HG03135 (cell line): ENCODE measurements around the gene MACROD1.

Experiments
- ATAC-seq: cut with Tn5 transposase; IDR thresholded peaks from one replicate; pipeline ENCODE4 v1.9.1; 2021; ENCODE audit warnings: mild to moderate bottlenecking, moderate library complexity; ENCODE audit not compliant: unreplicated experiment

Gene MACROD1

GRCh38 chr11:64039012-64039665 is 126.8 kb downstream of the MACROD1 start:
- ATAC-seq: no peak

- no peak for ATAC-seq
Observed at GRCh38 chr11:64038500-64038899, 127.4 kb downstream of the MACROD1 start.

GRCh38 chr11:64037027-64037634 is 128.8 kb downstream of the MACROD1 start:
- no peak for ATAC-seq

- no peak for ATAC-seq
Observed at GRCh38 chr11:64036087-64037026, 129.6 kb downstream of the MACROD1 start.

- no peak for ATAC-seq
Observed at GRCh38 chr11:64035576-64035975, 130.3 kb downstream of the MACROD1 start, which contains the start of gene FLRT1. TSS of gene FLRT1 (plus strand) at chr11:64035931. CDS start at chr11:64116268, 80,337 bp downstream.

- ATAC-seq: no peak
Observed at GRCh38 chr11:64035081-64035524, 130.8 kb downstream of the MACROD1 start.

GRCh38 chr11:64034411-64034811 is 131.5 kb downstream of the MACROD1 start:
- ATAC-seq: no peak

GRCh38 chr11:64032050-64032449 is 133.9 kb downstream of the MACROD1 start:
- ATAC-seq: no peak

- no peak for ATAC-seq
Observed at GRCh38 chr11:64031001-64031400, 134.9 kb downstream of the MACROD1 start.

- no peak for ATAC-seq
Observed at GRCh38 chr11:64029773-64030172, 136.1 kb downstream of the MACROD1 start.

- no peak for ATAC-seq
Observed at GRCh38 chr11:64028398-64029115, 137.4 kb downstream of the MACROD1 start.

GRCh38 chr11:64027651-64028397 is 138.1 kb downstream of the MACROD1 start:
- ATAC-seq: no peak

GRCh38 chr11:64026575-64027205 is 139.2 kb downstream of the MACROD1 start:
- no peak for ATAC-seq

GRCh38 chr11:64025205-64025604 is 140.7 kb downstream of the MACROD1 start:
- no peak for ATAC-seq

- no peak for ATAC-seq
Observed at GRCh38 chr11:64023712-64024710, 141.9 kb downstream of the MACROD1 start.

GRCh38 chr11:64022125-64022784 is 143.7 kb downstream of the MACROD1 start:
- ATAC-seq: no peak

- no peak for ATAC-seq
Observed at GRCh38 chr11:64021757-64022093, 144.2 kb downstream of the MACROD1 start.
